HUES48 (cell line): Measurements from ENCODE around the gene JAM2.

Experiments used
- H3K27ac ChIP-seq: one replicate; pipeline ENCODE4 v1.7.0; 2013; ENCODE audit warnings: low read depth, low read length, inconsistent platforms
- H3K27me3 ChIP-seq: 2 replicates; pipeline ENCODE4 v1.6.1; 2013; ENCODE audit warnings: mild to moderate bottlenecking, low read length; ENCODE audit not compliant: control insufficient read depth, insufficient read depth
- H3K36me3 ChIP-seq: 2 replicates; pipeline ENCODE4 v1.6.1; 2013; ENCODE audit warnings: low read length; ENCODE audit not compliant: control insufficient read depth, insufficient read depth
- H3K4me1 ChIP-seq: 2 replicates; pipeline ENCODE4 v1.6.1; 2013; ENCODE audit warnings: mild to moderate bottlenecking, low read length; ENCODE audit not compliant: control insufficient read depth, insufficient read depth
- H3K4me3 ChIP-seq: 2 replicates; pipeline ENCODE4 v1.5.1; 2013; ENCODE audit warnings: mild to moderate bottlenecking, low read depth, low read length
- H3K9ac ChIP-seq: 2 replicates; pipeline ENCODE4 v1.6.1; 2013; ENCODE audit warnings: mild to moderate bottlenecking, low read depth, low read length, moderate library complexity
- H3K9me3 ChIP-seq: 2 replicates; pipeline ENCODE4 v1.6.1; 2013; ENCODE audit warnings: low read length; ENCODE audit not compliant: control insufficient read depth, insufficient read depth

The JAM2 gene, protein sequence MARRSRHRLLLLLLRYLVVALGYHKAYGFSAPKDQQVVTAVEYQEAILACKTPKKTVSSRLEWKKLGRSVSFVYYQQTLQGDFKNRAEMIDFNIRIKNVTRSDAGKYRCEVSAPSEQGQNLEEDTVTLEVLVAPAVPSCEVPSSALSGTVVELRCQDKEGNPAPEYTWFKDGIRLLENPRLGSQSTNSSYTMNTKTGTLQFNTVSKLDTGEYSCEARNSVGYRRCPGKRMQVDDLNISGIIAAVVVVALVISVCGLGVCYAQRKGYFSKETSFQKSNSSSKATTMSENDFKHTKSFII

DNA sequence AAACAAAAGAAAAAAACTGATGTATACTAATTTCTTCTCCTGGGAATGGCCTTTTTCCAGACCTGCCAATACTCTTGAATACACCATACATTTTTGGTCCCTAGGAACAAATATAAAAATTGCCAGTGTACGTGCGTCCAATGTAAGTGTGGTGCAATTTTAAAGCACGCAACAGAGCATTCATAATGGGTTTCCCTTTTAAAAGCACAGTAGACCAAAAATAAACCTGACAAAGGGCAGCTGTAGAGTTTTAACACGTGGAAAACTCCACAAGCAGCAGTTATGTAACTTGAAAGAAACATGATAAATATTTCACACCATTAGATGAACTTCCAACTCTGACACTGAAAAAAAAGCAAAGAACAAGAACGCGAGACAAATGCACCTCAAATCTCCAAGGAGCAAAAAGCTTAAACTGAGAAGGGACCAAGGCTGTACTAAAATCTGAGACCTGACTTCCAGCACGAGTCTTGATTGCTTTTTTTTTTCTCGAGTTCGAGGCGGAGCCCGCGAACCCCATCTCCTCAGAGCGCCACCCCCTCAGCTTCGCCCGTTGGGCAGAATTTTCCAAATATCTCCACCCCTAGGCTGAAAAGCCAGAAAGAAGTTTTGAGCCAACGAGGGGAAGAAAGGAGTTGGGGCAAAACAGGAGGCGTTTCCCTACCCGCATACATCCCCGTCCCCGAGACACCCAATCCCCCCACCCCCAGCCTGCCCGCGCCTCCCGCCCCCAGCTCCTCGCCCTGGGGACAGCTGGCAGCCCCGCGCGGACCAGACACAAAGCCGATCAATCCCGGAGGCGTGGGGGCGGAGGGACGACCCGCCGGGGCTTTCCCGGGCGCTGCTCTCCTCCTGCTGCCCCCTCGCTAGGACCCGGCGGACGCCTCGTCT lies at the start of gene JAM2:
Gene JAM2, plus strand, starts transcription at position 599 of the 891 bp plus-strand sequence. CDS start 564 bp downstream, outside the sequence.
- H3K4me3 ChIP-seq: peak within 1 kb of the TSS; percentile 81
- peak within 1 kb of the TSS; percentile 50 for H3K27ac ChIP-seq
- H3K9ac ChIP-seq: peak within 1 kb of the TSS; percentile 61
- H3K4me1 ChIP-seq: peaks cover 13% of the 10 kb centered on the region
- H3K27me3 ChIP-seq: peaks cover 24% of the 10 kb centered on the region
- no peaks in the 10 kb centered on the region for H3K36me3 ChIP-seq
- H3K9me3 ChIP-seq: no peaks in the 10 kb centered on the region

DNA sequence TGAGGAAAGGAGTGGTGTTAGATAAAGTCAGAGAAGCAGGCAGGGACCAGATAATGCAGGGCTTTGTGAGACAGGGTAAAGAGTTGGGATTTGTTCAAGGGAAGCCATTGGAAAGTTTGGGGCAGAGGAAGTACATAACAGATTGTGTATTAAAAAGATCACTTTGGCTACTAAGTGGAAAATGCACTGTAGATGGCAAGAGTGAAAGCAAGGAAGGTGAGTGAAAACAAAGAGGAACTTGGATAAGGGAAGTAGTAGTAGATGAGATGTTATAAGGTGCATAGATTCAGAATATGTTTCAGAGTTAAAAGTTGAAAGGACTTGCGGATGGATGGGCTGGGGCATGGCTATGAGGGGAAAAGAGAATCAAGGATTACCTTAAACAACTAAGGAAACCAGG lies 49.2 kb upstream of the JAM2 start:
- Histone ChIP-seq H3K27ac (no peak overlapping the region), H3K4me3 (no peak overlapping the region), H3K27me3 (no peaks in the 10 kb centered on the region), H3K9me3 (no peaks in the 10 kb centered on the region), H3K9ac (no peak overlapping the region), H3K4me1 (no peaks in the 10 kb centered on the region), H3K36me3 (peaks cover 91% of the 10 kb centered on the region)

DNA sequence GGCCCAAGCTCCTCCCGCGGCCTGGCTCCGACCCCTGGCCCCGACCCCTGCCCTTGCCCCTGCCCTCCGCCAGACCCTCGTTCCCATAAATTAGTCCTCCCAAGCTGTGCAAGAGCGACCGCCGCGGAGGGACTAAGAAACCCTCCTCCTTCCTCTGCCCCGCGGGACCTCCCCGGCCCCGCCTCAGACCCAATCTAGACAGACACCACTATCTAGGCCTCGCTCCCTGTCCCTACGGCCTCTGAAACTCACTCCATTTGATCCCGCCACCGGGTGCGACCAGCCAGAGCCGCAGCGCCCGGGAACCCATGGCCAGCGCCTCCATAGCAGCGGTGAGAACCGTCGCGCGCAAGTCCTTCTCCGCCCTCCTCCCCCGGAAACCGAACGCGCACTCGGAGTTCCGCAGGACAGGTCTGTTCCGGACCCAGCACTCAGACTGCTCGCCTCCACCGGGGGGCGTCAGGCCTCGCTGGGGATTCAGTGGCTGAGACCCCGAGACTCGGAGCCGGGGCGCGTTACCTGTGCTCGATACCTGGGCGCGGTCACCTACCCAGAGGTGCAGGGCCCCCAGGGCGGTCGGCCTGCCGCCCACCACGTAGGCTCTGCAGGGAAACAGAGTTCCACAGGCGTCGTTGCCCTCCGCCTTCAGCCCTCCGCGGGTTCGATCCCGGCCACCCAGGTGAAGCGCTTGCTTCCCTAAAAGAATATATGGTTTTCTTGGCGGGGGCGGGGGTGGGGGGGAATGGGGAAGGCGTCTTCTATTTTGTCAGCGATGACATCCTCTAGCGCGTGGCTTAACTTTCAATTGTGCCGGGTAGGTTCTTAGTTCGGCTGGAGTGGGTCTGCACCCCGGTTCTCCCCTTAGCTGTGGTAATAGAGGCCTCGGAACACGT lies 31.7 kb upstream of the JAM2 start, which contains the start of gene MRPL39:
Gene MRPL39, minus strand, starts transcription at position 331 of the 893 bp plus-strand sequence. Its CDS starts 6 bp downstream, at position 325.
- Histone ChIP-seq H3K4me3 (peak within 1 kb of the TSS; percentile 99), H3K36me3 (peaks cover 38% of the 10 kb centered on the region), H3K9me3 (no peaks in the 10 kb centered on the region), H3K27ac (peak within 1 kb of the TSS; percentile 88), H3K9ac (peak within 1 kb of the TSS; percentile 97), H3K27me3 (no peaks in the 10 kb centered on the region), H3K4me1 (peaks cover 5% of the 10 kb centered on the region; the same call in 1 of the 2 replicates)

DNA sequence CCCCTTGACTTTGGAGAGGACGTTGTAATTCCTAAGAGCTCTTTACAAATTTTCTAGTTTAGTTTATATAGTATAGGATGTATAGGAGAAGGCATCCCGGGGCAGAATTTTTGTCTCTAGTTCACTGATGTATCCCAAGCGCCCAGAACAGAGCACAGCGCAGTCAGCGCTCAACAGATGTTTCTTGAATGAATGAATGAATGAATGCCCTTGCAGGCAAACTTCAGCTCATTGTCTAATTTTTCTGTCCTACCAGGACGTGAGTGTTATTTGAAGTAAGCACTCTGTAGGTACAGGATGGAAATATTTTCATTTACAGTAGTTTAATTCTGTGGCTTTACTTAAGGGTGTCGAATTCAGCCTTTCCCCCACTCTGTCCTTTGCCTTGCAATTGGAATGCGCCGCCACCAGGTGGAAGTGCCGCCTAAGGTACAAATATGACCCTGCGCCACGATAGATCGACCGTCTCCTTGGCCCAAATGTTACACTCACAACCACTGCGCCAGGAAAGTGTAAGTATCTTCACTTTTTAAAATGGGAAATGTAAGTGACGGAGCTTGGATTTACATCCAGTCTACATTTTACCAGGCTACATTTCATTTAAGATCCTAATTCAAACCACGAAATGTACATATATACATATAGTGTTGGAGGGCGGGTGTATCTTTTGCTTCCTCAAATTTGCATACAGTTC lies 30.9 kb upstream of the JAM2 start:
- no peak overlapping the region for H3K9ac ChIP-seq
- peaks cover 5% of the 10 kb centered on the region; the same call in 1 of the 2 replicates for H3K4me1 ChIP-seq
- H3K9me3 ChIP-seq: no peaks in the 10 kb centered on the region
- H3K36me3 ChIP-seq: peaks cover 30% of the 10 kb centered on the region
- H3K27me3 ChIP-seq: no peaks in the 10 kb centered on the region
- no peak overlapping the region for H3K27ac ChIP-seq
- H3K4me3 ChIP-seq: peak overlapping the region; percentile 99

DNA sequence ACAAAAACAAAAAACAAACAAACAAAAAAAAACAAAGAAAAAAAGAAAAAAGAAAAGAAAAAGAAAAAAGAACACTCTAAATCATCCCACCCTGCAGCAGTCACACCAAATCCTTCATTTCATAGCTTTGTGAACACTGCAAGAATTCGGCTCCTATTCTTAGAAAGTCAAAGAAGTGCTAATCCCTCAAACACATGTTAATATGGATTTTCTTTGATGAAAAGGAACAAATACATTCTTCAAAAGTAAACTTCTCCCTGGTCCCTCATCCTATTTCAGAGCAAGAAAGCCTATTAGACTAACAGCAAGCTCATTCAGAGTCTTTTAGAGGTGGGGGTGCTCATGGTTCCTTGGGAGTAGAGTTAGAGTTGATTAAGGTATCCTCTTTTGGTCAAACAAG lies 24.6 kb upstream of the JAM2 start:
- Histone ChIP-seq H3K4me3 (no peak overlapping the region), H3K27ac (no peak overlapping the region), H3K4me1 (no peaks in the 10 kb centered on the region), H3K9me3 (no peaks in the 10 kb centered on the region), H3K9ac (no peak overlapping the region), H3K27me3 (no peaks in the 10 kb centered on the region), H3K36me3 (no peaks in the 10 kb centered on the region)

DNA sequence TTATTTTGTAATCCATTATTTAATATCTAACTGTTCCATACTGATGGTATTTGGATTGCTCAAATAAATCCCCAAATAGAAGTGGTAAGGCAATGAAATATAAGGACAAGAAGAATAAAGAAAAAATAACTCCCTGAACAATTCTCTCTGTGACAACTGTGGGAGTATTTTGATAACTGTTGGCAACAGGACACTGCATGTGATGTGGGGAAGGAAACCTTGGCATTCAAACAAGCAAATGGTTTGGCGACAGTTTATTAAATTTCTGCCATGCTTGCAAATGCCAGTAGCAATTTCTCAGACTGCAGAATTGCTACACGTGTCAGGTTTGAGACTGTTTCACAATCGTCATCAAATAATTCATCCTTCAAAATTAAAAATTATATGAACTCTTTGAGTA lies 23.2 kb upstream of the JAM2 start:
- H3K27ac ChIP-seq: no peak overlapping the region
- H3K4me1 ChIP-seq: no peaks in the 10 kb centered on the region
- no peak overlapping the region for H3K4me3 ChIP-seq
- H3K27me3 ChIP-seq: no peaks in the 10 kb centered on the region
- H3K9ac ChIP-seq: no peak overlapping the region
- H3K9me3 ChIP-seq: no peaks in the 10 kb centered on the region
- H3K36me3 ChIP-seq: no peaks in the 10 kb centered on the region

DNA sequence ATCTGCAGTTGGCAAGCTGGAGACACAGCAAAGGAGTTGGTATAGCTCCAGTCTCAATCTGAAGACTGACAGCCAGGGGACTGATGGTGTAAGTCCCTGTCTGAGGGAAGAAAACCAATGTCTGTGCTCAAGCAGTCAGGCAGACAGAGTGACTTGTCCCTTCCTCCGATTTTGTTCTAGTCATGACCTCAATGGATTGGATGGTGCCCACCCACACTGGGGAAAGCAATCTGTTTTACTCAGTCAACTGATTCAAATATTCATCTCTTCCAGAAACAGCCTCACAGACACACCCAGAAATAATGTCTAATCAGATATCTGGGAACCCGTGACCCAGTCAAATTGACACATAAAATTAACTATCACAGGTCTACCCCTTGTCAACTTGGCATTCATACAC lies 19.9 kb upstream of the JAM2 start:
- Histone ChIP-seq H3K27me3 (no peaks in the 10 kb centered on the region), H3K36me3 (no peaks in the 10 kb centered on the region), H3K4me1 (no peaks in the 10 kb centered on the region), H3K4me3 (no peak overlapping the region), H3K27ac (no peak overlapping the region), H3K9me3 (no peaks in the 10 kb centered on the region), H3K9ac (no peak overlapping the region)

DNA sequence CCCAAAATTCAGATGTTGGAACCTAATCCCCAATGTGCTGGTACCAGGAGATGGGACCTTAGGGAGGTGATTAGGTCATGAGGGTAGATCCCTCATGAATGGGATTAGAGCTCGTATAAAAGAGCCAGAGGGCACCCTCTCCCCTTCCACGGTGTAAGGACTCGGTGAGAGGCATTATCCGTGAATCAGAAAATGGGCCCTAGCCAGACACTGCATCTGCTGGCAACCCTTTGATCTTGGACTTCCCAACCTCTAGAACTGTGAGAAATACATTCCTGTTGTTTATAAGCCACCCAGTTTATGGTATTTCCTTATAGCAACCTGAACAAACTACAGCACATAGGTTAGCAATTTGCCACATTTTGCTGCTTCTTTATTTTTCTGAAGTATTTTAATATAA lies 14.5 kb upstream of the JAM2 start:
- Histone ChIP-seq H3K27me3 (no peaks in the 10 kb centered on the region), H3K9ac (no peak overlapping the region), H3K4me1 (no peaks in the 10 kb centered on the region), H3K27ac (no peak overlapping the region), H3K36me3 (no peaks in the 10 kb centered on the region), H3K4me3 (no peak overlapping the region), H3K9me3 (no peaks in the 10 kb centered on the region)

DNA sequence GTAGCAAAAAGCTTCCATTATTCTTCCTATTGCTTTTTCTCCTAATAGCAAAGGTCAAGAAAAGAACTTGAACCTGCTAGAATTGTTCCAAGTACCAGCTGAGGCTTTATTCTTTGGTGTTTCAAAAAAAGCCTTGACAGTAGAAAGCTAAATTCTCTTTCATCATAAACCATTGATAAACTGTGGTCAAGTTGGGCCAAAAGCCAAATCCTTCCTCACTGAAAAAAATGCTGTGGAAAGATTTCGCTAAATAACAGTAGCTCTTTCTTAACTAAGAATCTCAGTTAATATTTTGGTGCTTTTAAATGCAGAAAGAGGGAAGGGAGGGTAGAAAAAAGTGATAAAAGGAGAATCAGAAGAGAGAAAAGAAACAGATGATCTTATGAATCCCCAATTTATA lies 14.0 kb upstream of the JAM2 start:
- Histone ChIP-seq H3K27me3 (no peaks in the 10 kb centered on the region), H3K9me3 (no peaks in the 10 kb centered on the region), H3K9ac (no peak overlapping the region), H3K36me3 (no peaks in the 10 kb centered on the region), H3K27ac (no peak overlapping the region), H3K4me3 (no peak overlapping the region), H3K4me1 (0 out of 2 replicates have a peak, but pooled peaks cover 3% of the 10 kb centered on the region)
